GM19468 (cell line): Measurements from ENCODE around the gene IRF1.

ENCODE experiments used
- ATAC-seq: cut with Tn5 transposase; IDR thresholded peaks from one replicate; pipeline ENCODE4 v1.9.1; 2021; ENCODE audit warnings: mild to moderate bottlenecking, moderate library complexity, moderate number of reproducible peaks; ENCODE audit not compliant: unreplicated experiment; ENCODE audit errors: extremely low read depth

The IRF1 gene

GRCh38 chr5:132463811-132464155, 26.8 kb downstream of the IRF1 start:
- no peak for ATAC-seq

GRCh38 chr5:132462856-132463745, 27.5 kb downstream of the IRF1 start:
- ATAC-seq, result no peak

GRCh38 chr5:132462333-132462732, 28.2 kb downstream of the IRF1 start:
- ATAC-seq, result no peak

GRCh38 chr5:132461569-132462070, 29.0 kb downstream of the IRF1 start:
- ATAC-seq, result no peak

- ATAC-seq, result no peak
Measured at GRCh38 chr5:132460846-132461568, 29.6 kb downstream of the IRF1 start.

- no peak for ATAC-seq
Measured at GRCh38 chr5:132459983-132460838, 30.4 kb downstream of the IRF1 start.

GRCh38 chr5:132459031-132459982, 31.3 kb downstream of the IRF1 start:
- ATAC-seq, result no peak

GRCh38 chr5:132458651-132459030, 31.9 kb downstream of the IRF1 start:
- no peak for ATAC-seq

GRCh38 chr5:132458226-132458560, 32.4 kb downstream of the IRF1 start:
- ATAC-seq, result no peak

- no peak for ATAC-seq
Measured at GRCh38 chr5:132457371-132458225, 33.0 kb downstream of the IRF1 start.

- no peak for ATAC-seq
Measured at GRCh38 chr5:132456987-132457361, 33.6 kb downstream of the IRF1 start.

GRCh38 chr5:132456296-132456986, 34.1 kb downstream of the IRF1 start:
- ATAC-seq, result peak; percentile 72

GRCh38 chr5:132455614-132456115, 34.9 kb downstream of the IRF1 start:
- no peak for ATAC-seq

GRCh38 chr5:132454361-132454760, 36.2 kb downstream of the IRF1 start:
- no peak for ATAC-seq

GRCh38 chr5:132451387-132451786, 39.2 kb downstream of the IRF1 start:
- no peak for ATAC-seq

GRCh38 chr5:132449060-132449459, 41.5 kb downstream of the IRF1 start:
- ATAC-seq, result no peak

- ATAC-seq, result no peak
Measured at GRCh38 chr5:132447196-132447595, 43.4 kb downstream of the IRF1 start.

GRCh38 chr5:132446621-132447020, 44.0 kb downstream of the IRF1 start:
- no peak for ATAC-seq
